HepG2 (cell line): ENCODE results near the gene NRSN2. TPM values are rescaled to one million over a fixed set of nuclear protein-coding genes. Genes with fewer than 3 reads are reported as not detected.

ENCODE experiments used
- AKAP8 ChIP-seq: sonication (generic); formaldehyde crosslinking; IDR thresholded peaks from 2 replicates; pipeline ENCODE4 v1.5.1; 2020; ENCODE audit warnings: mild to moderate bottlenecking, missing genetic modification reagents
- CENPT ChIP-seq: sonication (generic); formaldehyde crosslinking; IDR thresholded peaks from 2 replicates; pipeline ENCODE4 v1.8.0; 2022; ENCODE audit warnings: low read depth, mild to moderate bottlenecking, moderate library complexity, missing genetic modification reagents
- FOXP4 ChIP-seq: sonication (generic); formaldehyde crosslinking; IDR thresholded peaks from 2 replicates; pipeline ENCODE4 v1.4.0; 2020; ENCODE audit warnings: missing genetic modification reagents
- KLF9 ChIP-seq: IDR thresholded peaks from 2 replicates; pipeline ENCODE4 v1.6.1; 2016; ENCODE audit warnings: low read depth
- MAFF ChIP-seq: IDR thresholded peaks from 2 replicates; pipeline ENCODE4 v1.6.1; 2011; ENCODE audit warnings: low read depth, low read length, improper control_type of control experiment
- PITX1 ChIP-seq: sonication (generic); formaldehyde crosslinking; IDR thresholded peaks from 2 replicates; pipeline ENCODE4 v1.5.1; 2020; ENCODE audit warnings: mild to moderate bottlenecking, missing genetic modification reagents
- SALL1 ChIP-seq: sonication (generic); formaldehyde crosslinking; IDR thresholded peaks from 2 replicates; pipeline ENCODE4 v1.8.0; 2022; ENCODE audit warnings: mild to moderate bottlenecking, missing genetic modification reagents
- TSC22D2 ChIP-seq: sonication (generic); formaldehyde crosslinking; IDR thresholded peaks from 2 replicates; pipeline ENCODE4 v1.5.1; 2020; ENCODE audit warnings: missing genetic modification reagents, mild to moderate bottlenecking, borderline replicate concordance
- ZMYM4 ChIP-seq: sonication (generic); formaldehyde crosslinking; IDR thresholded peaks from 2 replicates; pipeline ENCODE4 v1.8.1; 2023; ENCODE audit warnings: mild to moderate bottlenecking, missing genetic modification reagents
- ZNF3 ChIP-seq: IDR thresholded peaks from 2 replicates; pipeline ENCODE4 v1.7.0; 2017; ENCODE audit warnings: inconsistent platforms
- ZNF660 ChIP-seq: sonication (generic); formaldehyde crosslinking; IDR thresholded peaks from 2 replicates; pipeline ENCODE4 v1.5.1; 2020; ENCODE audit warnings: mild to moderate bottlenecking, low read depth, missing genetic modification reagents, borderline replicate concordance
- ZNF800 ChIP-seq: sonication (generic); formaldehyde crosslinking; IDR thresholded peaks from 2 replicates; pipeline ENCODE4 v1.4.0; 2020; ENCODE audit warnings: missing genetic modification reagents
- polyA plus RNA-seq, 8 experiments: library from polyadenylated mRNA; depleted of rRNA in 3 of 8; stranded (reverse) in 7 of 8; unstranded in 1 of 8; fragments of >200 nt; fragmentation: Illumina TruSeq in 4 of 8; extraction: Trizol in 4 of 8; gene quantifications; 2 replicates each; pipeline versions ENCODE4 v1.2.1 to v1.2.3, GENCODE V29; 2011 to 2016; ENCODE audit warnings: low read depth in 4 of 8, missing spikeins in 1 of 8, mixed read lengths in 1 of 8; ENCODE audit not compliant: insufficient read depth in 1 of 8
- total RNA-seq, 5 experiments: library from RNA; depleted of rRNA; stranded (reverse); fragments of >200 nt; fragmentation: Illumina TruSeq; extraction: Trizol; gene quantifications; 2 replicates each; pipeline ENCODE4 v1.2.3, GENCODE V29; 2016; ENCODE audit warnings: low read depth in 1 of 5
- TF ChIP-seq, protein P1 (sequence below): sonication (generic); formaldehyde crosslinking; IDR thresholded peaks from 2 replicates; pipeline ENCODE4 v1.4.0; 2020; ENCODE audit warnings: mild to moderate bottlenecking, missing genetic modification reagents
- TF ChIP-seq, protein P2 (sequence below): sonication (generic); formaldehyde crosslinking; conservative IDR thresholded peaks from 2 replicates; pipeline ENCODE4 v1.4.0; 2020; ENCODE audit warnings: missing genetic modification reagents
- TF ChIP-seq, protein P3 (sequence below): sonication (generic); formaldehyde crosslinking; IDR thresholded peaks from 2 replicates; pipeline ENCODE4 v1.4.0; 2020; ENCODE audit warnings: mild to moderate bottlenecking, missing genetic modification reagents
- TF ChIP-seq, protein P4 (sequence below): sonication (generic); formaldehyde crosslinking; IDR thresholded peaks from 2 replicates; pipeline ENCODE4 v1.8.0; 2022; ENCODE audit warnings: missing genetic modification reagents, mild to moderate bottlenecking, borderline replicate concordance
- TF ChIP-seq, protein P5 (sequence below): sonication (generic); formaldehyde crosslinking; IDR thresholded peaks from 2 replicates; pipeline ENCODE4 v1.5.0; 2020; ENCODE audit warnings: mild to moderate bottlenecking, missing genetic modification reagents

The NRSN2 gene
- total and polyA plus RNA-seq, 2 of the 13 experiments (the other 11 are each of a cell fraction or from before 2014, with no cell fraction given) = 32.3 to 49.4 TPM

GRCh38 chr20:309841-310644 lies 36.9 kb upstream of the NRSN2 start (continued):
- TF ChIP-seq ZNF660 (CRISPR knock-in tag) = 0 out of 2 replicates have a peak, but pooled peaks have one; percentile 71
- TF ChIP-seq, protein P1, sequence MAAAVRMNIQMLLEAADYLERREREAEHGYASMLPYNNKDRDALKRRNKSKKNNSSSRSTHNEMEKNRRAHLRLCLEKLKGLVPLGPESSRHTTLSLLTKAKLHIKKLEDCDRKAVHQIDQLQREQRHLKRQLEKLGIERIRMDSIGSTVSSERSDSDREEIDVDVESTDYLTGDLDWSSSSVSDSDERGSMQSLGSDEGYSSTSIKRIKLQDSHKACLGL (CRISPR knock-in tag) = peak; percentile 75; the same call in 1 of the 2 replicates
- no peak for TF ChIP-seq MAFF
- TF ChIP-seq TSC22D2 (CRISPR knock-in tag) = no peak
- no peak for TF ChIP-seq PITX1 (CRISPR knock-in tag)
- TF ChIP-seq ZMYM4 (CRISPR knock-in tag) = peak; percentile 83
- peak; percentile 75 for TF ChIP-seq FOXP4
- peak; percentile 76 for TF ChIP-seq SALL1 (CRISPR knock-in tag)
- TF ChIP-seq, protein P2, sequence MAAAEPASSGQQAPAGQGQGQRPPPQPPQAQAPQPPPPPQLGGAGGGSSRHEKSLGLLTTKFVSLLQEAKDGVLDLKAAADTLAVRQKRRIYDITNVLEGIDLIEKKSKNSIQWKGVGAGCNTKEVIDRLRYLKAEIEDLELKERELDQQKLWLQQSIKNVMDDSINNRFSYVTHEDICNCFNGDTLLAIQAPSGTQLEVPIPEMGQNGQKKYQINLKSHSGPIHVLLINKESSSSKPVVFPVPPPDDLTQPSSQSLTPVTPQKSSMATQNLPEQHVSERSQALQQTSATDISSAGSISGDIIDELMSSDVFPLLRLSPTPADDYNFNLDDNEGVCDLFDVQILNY (CRISPR knock-in tag) = no peak
- peak; percentile 18; the same call in 1 of the 2 replicates for TF ChIP-seq ZNF800 (CRISPR knock-in tag)
- TF ChIP-seq ZNF3 = no peak
- TF ChIP-seq, protein P3, sequence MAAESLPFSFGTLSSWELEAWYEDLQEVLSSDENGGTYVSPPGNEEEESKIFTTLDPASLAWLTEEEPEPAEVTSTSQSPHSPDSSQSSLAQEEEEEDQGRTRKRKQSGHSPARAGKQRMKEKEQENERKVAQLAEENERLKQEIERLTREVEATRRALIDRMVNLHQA (CRISPR knock-in tag) = no peak
- TF ChIP-seq, protein P4, sequence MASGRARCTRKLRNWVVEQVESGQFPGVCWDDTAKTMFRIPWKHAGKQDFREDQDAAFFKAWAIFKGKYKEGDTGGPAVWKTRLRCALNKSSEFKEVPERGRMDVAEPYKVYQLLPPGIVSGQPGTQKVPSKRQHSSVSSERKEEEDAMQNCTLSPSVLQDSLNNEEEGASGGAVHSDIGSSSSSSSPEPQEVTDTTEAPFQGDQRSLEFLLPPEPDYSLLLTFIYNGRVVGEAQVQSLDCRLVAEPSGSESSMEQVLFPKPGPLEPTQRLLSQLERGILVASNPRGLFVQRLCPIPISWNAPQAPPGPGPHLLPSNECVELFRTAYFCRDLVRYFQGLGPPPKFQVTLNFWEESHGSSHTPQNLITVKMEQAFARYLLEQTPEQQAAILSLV (CRISPR knock-in tag) = no peak; the same call in 1 of the 2 replicates
- TF ChIP-seq, protein P5, sequence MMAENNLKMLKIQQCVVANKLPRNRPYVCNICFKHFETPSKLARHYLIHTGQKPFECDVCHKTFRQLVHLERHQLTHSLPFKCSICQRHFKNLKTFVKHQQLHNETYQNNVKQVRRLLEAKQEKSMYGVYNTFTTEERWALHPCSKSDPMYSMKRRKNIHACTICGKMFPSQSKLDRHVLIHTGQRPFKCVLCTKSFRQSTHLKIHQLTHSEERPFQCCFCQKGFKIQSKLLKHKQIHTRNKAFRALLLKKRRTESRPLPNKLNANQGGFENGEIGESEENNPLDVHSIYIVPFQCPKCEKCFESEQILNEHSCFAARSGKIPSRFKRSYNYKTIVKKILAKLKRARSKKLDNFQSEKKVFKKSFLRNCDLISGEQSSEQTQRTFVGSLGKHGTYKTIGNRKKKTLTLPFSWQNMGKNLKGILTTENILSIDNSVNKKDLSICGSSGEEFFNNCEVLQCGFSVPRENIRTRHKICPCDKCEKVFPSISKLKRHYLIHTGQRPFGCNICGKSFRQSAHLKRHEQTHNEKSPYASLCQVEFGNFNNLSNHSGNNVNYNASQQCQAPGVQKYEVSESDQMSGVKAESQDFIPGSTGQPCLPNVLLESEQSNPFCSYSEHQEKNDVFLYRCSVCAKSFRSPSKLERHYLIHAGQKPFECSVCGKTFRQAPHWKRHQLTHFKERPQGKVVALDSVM (CRISPR knock-in tag) = no peak
- TF ChIP-seq CENPT (CRISPR knock-in tag) = peak; percentile 61; the same call in 1 of the 2 replicates
- TF ChIP-seq AKAP8 (CRISPR knock-in tag) = 0 out of 2 replicates have a peak, but pooled peaks have one; percentile 10
- TF ChIP-seq KLF9 (CRISPR knock-in tag) = 0 out of 2 replicates have a peak, but pooled peaks have one; percentile 21
